NK-92 treated with Interleukin-12 subunit alpha and Interleukin-12 subunit beta, amount 100 ng/mL, for 24 hours (cell line): ENCODE data around the gene POLE2.
"Not testable (repeated sequence)": the region's sequence is repeated elsewhere in the genome, so short reads cannot be mapped to it uniquely, and the experiment has no call there.

Source experiments
- DNase-seq: peaks from one replicate; lab custom pipeline; 2025; lab: John Stamatoyannopoulos, UW

The POLE2 gene

DNA sequence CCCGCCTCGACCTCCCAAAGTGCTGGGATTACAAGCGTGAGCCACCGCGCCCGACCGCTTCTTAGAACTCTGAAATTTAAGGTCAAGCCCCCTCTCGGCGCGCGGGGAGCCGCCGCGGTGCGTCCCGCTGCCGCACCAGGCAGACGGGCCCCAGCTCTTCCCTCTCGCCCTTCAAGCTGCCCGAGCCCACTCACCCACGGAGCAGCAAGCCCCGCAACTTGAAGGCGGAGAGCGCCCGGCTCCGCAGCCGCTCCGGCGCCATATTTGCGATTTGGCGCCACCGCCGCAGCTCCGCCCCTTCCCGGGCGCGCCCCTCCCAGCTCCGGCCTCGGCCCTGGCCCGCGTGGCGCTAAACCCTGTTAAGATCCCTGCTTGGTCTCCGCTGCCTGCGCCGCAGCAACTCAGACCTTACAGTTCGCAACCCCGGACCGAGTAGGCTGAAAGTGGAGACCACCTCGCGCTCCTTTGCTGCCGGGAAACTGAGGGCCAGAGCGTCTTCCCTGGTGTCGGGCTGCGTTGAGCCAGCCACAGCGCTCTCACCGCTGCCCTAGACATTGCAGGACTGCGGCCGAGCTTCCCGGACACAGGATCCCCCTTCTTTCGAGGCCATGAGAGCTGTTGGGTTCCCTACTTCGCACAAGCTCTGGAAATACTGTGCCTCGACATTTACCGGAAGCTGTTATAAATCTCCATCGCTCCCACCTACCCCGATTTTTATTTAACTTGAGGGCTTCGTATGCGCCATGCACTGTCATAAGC, at the start of gene POLE2:
Gene POLE2 (minus strand): TSS at position 273 of the 759 bp plus-strand sequence. CDS start 11 bp downstream, at position 262.
- peak; percentile 38 for DNase-seq

DNA sequence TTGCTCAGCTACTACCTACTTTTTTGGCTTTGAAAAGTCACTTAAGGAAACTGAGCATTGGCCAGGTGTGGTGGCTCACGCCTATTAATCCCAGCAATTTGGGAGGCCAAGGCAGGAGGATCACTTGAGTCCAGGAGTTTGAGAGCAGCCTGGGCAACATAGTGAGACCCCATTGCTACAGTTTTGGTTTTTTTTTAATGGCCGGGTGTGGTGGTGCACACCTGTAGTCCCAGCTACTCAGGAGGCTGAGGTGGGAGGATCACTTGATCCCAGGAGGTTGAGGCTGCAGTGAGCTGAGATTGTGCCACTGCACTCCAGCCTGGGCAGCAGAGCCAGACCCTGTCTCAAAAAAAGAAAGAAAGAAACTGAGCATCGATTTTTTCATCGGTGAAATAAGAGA, 47.7 kb upstream of the POLE2 start:
- not testable (repeated sequence) for DNase-seq

DNA sequence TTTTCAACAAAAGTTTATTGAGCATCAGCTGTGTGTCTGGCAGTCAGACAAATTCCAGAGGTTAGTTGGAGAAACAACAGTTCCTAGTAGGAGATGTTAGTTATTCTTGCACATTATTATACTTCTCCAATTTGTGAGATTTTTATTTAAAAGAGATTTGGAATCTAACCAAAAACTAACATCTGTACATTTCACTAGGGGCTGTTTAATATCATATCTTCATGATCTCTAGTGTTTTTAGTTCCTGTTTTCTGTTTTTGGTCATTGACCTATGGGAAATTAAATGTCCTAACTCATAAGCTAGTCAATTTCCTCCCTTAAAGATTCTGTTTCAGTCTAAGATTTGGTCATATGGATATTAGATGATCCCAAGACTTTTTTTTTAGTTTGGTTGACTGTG, 45.8 kb upstream of the POLE2 start:
- DNase-seq: no peak

- no peak for DNase-seq
These were observed 44.9 kb upstream of the POLE2 start for GRCh38 chr14:49732896-49733295.

DNA sequence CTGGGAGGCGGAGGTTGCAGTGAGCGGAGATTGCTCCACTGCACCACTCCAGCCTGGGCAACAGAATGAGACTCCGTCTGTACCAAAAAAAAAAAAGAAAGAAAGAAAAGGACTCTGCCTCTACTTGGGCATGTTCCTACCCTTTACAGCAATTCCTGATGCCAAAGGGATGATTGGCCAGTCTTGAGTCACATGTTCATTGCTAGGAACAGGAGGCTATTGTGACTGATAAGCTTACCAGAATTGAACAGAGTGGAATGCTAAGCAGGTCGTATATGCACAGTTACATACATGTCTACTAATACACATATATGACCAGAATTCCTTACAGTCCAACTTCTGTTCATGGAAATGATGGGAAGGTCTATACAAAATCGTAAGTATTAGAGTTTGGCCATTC, 39.2 kb upstream of the POLE2 start:
- no peak for DNase-seq

- not testable (repeated sequence) for DNase-seq
These were observed 33.9 kb upstream of the POLE2 start for GRCh38 chr14:49721733-49722435.

DNA sequence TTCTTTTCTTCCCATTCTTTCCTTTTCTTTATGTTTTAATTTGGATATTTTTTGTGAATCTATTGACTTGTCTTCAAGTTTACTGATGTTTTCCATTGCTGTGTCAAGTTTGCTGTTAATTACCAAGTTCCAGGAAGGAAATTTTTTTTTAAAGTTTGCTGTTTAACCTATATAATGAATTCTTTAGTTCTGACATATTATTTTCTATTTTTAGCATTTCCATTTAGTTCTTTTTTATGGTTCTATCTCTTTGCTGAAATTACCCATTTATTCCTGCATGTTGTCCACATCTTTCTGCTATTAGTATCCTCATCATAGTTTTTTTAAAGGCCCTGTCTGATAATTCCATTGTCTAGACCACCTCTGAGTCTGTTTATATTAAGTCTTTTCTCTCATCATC, 32.7 kb upstream of the POLE2 start:
- no peak for DNase-seq

GRCh38 chr14:49710993-49711392, 23.0 kb upstream of the POLE2 start:
- not testable (repeated sequence) for DNase-seq

DNA sequence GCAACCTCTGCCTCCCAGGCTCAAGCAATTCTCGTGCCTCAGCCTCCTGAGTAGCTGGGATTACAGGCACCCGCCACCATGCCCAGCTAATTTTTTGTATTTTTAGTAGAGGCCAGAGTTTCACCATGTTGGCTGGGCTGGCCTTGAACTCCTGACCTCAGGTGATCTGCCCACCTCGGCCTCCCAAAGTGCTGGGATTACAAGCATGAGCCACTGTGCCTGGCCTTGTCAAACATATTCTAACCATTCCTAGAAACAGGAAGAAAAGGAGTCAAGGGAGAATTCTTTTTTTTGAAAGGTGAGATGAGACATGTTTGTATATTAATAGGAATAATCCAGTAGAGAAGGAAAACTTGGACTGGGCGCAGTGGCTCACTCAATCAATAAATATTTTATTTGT, 16.5 kb upstream of the POLE2 start:
- not testable (repeated sequence) for DNase-seq

- DNase-seq: no peak
These were observed 16.0 kb upstream of the POLE2 start for GRCh38 chr14:49703965-49704364.

DNA sequence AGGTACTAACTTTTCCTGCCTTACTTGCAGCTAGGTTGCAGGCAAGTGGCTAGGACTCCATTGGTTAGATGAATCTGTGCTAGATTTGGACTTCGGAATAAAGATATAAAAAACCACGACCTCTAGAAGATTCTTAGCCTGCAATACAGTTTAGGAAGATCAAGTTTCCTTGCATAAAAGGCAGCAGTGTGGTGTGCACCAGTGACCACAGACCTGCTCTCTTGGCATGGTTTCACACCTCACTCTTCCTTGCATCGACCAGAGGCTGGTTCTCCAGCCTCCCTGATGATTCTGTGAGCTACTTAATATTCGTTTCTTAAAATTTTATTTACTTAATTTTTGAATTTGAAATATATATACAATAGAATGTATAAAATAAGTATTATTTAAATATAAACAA, 14.7 kb upstream of the POLE2 start:
- no peak for DNase-seq

- DNase-seq: not testable (repeated sequence)
These were observed 5.7 kb upstream of the POLE2 start for GRCh38 chr14:49693735-49694124.

- DNase-seq: no peak
These were observed 5.1 kb upstream of the POLE2 start, which contains the start of gene KLHDC1 for GRCh38 chr14:49692811-49693734. Gene KLHDC1 (plus strand): TSS chr14:49693120. CDS start chr14:49693195, 75 bp downstream.

GRCh38 chr14:49692193-49692757, 4.3 kb upstream of the POLE2 start:
- no peak for DNase-seq

GRCh38 chr14:49691031-49691430, 3.0 kb upstream of the POLE2 start:
- DNase-seq: no peak

DNA sequence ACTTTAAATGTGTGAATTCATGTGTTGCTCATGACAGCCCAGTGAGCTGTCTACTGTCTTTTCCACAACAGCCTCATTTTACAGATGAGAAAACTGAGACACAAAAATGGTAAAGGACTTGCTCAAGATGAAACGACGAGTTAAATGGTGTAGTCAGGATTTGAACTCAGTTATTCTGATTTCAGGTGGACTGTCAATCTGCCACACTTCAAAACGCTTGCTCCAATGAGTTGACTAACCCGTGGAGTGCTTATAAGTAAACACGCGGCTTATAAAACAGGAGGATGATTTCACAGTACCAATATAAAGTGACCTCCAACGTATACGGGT, 652 bp upstream of the POLE2 start:
- DNase-seq: no peak

GRCh38 chr14:49686425-49686824, 1.6 kb downstream of the POLE2 start:
- DNase-seq: no peak

DNA sequence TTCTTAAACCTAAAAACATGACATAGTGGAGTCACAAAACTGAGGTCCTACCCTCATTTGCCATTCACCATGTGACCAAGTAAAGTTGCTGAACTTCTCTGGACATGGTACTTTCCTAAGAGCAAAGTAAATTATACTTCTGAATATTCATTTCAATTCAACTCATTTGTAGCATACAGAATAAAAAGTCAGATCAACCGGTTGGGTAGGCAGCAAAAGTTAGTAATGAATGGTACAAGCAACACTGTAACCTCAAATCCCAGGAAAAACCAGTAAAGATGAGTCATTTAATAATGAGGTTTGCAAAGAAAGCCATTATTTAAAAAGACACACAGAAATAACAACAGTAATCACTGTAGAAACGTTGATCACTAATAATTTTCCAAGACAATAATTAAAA, 8.7 kb downstream of the POLE2 start:
- DNase-seq: no peak

GRCh38 chr14:49677643-49678042, 10.4 kb downstream of the POLE2 start:
- no peak for DNase-seq

DNA sequence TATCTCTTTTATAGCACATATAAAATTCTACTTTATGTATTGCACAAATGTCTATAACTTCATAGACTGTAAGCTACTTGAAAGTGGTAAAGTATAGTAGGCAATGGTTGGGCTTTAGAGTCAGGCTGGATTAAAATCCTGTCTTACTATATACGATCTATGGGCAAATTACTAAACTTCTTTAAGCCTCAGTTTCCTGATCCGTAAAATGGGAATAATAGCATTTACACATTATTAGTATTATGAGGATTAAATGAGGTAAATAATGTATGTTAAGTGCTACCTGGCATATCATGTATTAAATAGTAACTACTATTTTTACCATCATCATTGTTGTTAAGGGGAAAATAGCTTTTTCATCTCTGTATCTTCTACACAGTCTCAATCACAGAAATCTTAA, 14.4 kb downstream of the POLE2 start:
- no peak for DNase-seq

GRCh38 chr14:49670475-49670874, 17.5 kb downstream of the POLE2 start:
- no peak for DNase-seq
